Right forelimb (tissue), 1 donor: ENCODE measurements around the gene CCDC71L.

ENCODE experiments used
- DNase-seq: peaks from one replicate; pipeline ENCODE4 v3.0.0-alpha.2; 2018

Gene CCDC71L

DNA sequence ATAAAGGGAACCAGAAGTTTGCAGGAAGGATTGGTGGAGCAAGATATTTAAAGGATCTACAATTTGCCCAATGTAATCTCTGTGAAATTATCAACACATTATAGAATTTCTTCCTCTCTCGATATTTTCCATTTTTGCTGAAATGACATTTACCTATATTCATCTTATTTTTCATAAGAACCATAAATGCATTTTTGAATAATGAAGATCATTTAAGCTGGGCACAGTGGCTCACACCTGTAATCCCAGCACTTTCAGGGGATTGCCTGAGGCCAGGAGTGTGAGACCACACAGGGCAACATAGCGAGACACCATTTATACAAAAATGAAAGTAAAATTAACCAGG is 37.7 kb downstream of the CCDC71L start:
- no peak for DNase-seq

- DNase-seq: no peak
These were observed 38.2 kb downstream of the CCDC71L start for GRCh38 chr7:106622654-106623314.

DNA sequence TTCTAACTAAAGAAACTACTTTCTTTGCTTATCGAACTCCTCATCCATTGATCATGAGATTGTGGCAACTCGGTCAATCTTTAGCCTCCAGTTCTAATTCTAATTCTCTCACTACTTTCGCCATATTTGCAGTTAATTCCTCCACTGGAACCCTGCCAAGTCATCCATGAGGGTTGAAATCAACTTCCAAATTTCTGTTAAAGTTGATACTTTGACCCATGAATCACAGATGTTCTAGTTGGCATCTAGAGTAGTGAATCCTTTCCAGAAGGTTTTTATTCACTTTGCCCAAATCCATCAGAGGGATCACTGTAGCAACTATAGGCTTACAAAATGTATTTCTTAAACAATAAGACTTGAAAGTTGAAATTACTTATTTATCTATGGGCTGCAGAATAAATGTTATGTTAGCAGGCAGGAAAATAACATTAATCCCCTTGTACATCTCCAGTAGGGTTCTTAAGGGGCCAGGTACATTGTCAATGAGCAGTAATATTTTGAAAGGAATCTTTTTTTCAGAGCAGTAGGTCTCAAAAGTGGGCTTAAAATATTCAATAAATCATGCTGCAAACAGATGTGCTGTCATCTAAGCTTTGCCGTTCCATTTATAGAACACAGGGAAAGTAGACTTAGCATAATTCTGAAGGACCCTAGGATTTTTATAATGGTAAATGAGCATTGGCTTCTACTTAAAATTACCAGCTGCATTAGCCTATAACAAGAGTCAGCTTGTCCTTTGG is 39.4 kb downstream of the CCDC71L start:
- DNase-seq: no peak

- no peak for DNase-seq
These were observed 40.3 kb downstream of the CCDC71L start for GRCh38 chr7:106620676-106621075.

DNA sequence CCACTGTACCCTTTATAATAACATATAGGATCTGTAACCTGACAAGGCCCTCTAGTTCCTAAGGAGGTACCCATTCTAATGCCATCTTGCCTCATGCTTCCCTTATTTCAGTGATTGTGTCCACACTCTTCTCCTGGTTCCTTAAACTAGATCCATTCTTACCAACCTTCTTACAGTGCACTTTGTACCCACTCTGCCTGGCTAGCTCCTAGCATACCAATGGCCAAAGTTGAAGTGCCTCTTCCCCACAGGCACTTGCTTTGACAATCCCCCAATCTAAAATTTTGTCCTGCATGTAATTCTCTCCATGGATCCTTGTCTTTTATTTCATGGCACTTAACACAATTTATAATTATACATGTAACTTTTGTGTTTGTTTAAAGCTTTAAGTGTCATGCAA is 40.9 kb downstream of the CCDC71L start:
- DNase-seq: no peak

GRCh38 chr7:106619213-106619612 is 41.7 kb downstream of the CCDC71L start:
- no peak for DNase-seq

DNA sequence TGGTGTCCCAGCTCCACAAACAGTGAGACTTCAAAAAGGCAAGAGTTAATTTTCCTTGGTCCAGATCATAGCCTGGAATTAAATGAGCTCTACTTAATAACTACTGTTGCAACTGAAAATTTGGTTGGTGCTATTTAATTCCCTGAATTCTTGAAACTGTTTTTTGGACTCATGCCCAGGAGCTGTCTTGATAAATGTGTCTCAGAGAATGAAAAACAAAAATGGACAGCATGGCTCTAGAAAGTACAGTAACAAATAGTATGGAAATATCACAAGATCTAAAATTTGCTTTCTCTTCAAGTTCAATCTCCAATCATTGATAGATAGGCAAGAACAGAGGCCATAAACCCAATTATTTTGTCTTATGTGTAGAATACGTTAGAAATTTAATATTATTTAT is 42.5 kb downstream of the CCDC71L start:
- DNase-seq: no peak

DNA sequence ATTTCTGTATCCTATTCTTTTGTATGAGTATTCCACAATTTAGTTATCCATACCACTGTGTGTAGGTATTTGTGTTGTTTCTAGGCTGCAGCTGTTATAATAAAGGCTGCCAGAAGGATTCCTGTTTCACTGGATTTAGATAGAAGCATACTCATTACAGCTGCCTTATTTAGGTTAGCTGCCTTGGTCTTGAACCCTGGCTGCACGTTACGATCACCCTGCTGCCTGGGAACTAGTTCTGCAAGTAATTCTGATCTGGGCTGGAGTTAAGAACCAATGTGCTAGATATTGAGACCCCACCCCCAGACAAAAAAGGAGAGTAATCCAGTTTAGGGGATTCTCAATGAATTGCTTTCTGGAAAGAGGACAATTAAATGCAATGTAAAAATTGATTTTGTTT is 43.1 kb downstream of the CCDC71L start:
- DNase-seq: no peak

DNA sequence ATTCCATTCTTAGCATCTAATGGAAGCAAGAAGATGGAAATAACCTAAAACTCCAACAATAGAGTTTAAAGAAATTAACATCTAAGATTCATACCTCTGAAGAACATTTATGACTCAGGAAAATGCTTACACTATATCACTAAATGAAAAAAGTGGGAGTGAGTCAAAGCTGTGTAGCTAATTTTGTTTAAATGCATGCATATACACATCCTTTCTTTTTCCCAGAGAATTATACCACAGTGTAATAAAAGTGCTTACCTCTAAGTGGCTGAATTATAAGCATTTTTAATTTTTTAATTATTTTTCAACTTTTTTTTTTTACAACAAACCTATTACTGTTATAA is 44.3 kb downstream of the CCDC71L start:
- DNase-seq: no peak

DNA sequence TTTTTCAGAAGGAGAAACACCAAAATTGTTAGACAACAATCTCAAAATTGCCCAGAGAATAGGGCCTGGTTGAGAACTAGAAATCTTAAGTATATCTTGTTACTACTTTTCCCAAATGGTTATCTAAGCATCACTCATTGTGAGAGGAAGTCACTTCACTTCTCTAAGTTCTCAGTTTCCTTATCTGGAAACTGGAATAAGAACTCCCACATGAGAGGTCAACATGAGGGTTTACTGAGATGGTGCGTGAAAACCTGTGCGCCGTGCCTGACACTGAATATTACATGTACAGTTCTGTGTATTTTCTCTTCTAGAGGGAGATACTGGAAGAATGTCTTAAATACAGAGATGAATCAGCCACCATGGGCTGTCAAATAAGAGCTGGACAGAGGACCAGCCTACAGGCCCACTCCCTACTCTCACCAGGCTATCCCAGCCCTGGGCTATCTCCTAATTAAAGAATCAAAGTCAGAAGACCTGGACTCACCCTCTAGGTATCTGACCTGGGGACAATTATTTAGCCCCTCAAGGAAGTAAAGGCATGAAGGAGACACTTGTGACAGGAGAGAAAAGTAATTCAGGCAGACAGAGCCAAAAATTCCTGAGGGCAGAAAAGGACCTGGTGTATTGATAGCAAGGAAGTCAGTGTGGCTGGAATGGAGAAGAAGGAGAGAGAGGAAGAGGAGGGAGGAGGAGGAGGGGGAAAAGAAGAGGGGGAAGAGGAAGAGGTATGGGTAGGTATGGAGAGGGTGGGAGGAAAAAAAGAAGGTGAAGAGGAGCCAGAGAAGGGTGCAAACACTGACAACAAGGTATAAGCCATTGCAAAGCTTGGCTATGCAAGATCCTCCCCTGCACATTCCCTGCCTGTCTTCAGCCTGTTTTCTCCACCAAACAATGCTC is 44.9 kb downstream of the CCDC71L start:
- no peak for DNase-seq

DNA sequence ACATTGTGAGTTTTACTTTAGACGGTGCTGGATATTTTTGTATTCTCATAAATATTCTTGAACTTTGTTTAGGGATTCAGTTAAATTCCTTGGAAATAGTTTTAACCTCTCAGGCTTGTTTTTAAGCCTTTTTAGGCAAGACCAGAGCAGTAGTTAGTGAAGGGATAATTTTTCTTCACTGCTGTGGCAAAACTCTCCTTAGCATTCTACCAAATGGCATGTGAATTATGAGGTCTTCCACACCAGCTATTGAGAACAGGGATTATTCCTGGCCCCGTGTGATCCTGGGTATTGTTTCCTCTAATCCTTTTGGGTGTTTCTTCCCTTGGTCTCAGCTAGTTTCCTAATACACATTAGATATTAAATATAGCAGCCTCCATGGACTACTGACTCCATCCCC is 46.2 kb downstream of the CCDC71L start:
- no peak for DNase-seq

DNA sequence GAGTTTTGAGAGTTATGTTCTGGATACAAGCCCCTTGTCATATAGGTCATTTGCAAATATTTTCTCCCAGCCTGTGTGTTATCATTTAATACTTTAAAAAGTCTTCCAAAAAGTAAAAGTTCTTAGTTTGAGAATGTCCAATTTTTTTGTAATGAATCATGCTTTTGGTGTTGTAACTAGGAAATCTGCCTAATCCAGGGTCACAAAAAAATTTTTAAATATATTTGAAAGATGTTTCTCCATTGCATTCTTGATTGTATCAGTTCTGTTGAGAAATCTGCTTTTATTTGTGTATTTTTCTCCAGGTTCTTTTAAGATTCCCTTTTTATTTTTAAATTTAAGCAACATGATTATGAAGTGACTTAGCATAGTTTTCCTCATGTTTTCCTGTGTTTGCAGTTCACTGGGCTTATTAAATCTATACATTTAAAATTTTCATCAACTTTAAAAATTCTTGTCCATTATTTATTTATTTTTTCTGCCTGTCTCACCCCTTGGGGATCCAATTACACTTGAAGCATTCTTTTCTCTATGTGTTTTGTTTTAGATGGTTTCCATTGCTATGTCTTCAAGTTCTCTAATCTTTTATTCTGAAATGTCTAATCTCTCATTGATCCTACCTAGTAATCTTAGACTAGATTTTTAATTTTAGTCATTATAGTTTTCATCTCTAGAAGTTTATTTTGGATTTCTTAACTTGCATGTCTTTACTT is 47.0 kb downstream of the CCDC71L start:
- no peak for DNase-seq

- no peak for DNase-seq
These were observed 47.7 kb downstream of the CCDC71L start for GRCh38 chr7:106613279-106613678.

- DNase-seq: no peak
These were observed 48.5 kb downstream of the CCDC71L start for GRCh38 chr7:106612432-106612831.

DNA sequence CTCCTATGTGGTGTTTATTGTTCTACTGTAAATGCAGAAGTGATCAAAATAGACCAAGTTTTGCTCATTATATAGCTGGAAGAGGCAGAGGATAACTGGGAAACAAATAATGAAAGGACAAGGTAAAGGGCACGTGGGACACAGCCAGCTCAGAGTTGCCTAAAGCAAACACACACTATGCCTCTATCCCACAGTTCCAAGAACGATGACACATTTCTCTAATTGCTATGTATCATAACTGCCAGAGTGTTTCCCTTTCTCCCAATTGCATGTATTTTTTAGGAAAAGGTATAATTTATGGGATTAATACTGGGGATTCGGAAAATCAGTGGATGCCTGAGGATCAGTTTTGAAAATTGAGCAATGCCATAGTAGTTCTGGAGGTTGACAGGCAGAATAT is 49.0 kb downstream of the CCDC71L start:
- DNase-seq: no peak

DNA sequence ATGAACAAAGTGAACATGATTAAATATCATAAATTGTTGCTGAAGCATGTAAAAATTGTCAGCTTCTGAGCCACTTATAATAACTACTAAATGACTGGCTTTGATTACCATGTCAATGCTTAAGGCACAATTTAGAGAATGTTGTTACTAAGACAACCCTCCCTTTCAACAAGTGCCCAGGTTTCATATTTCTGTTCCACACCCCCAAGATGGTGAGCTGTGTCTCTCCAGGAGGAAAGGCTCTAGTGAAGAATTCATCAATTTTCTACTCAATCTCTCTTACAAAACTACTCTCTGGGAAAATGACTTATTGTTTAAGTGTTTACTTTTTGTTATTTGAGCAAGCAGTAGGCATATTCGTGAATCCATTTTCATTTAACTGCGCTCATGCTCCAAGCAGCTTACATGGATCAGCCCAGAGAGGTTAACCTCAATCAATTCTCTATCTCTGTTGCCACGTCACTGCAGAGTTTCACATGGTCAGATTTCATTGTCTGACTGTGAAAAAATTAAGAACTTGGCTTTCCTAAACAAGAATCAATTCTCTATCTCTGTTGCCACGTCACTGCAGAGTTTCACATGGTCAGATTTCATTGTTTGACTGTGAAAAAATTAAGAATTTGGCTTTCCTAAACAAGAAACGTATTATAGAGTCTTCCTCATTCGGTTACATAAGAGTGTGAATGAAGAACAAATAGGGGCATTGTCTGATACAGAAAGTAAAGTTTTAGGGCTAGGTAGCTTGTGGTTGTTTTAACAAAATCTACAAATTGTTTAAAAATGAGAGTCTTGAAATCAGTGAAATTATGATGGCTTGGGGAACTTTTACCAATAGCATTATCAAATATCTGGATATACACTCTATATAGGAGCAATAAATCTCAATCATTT is 49.7 kb downstream of the CCDC71L start:
- DNase-seq: no peak

DNA sequence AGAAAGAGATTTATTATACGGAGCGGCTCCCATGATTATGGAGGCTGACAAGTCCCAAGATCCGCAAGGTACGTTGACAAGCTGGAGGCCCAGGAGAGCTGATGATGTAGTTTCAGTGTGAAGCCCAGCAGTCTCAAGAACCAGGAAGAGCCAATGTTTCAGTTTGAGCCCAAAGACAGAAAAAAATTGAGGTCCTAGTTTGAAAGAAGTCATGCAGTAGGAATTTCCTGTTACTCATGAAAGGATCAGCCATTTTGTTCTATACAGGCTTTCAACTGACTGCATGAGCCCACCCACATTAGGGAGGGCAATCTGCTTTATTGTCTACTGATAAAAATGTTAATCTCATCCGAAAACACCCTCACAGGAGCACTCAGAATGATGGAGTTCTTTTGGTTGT is 51.5 kb downstream of the CCDC71L start:
- no peak for DNase-seq

DNA sequence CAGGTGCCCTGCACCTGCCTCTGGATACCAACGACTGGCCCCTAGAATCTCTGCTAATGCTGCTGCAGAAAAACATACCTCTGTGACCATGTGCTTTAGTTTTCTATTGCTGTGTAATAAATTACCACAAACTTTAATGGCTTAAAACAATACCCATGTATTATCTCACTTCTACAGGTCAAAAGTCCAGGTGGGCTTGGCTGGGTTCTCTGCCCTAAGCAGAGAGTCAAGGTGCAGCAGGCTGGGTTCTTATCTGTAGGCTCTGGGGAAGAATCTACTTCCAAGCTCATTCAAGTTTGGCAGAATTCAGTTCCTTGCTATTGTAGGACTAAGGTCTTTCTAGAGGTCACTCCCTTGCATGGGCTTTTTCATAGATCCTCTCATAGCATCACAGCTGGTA is 52.3 kb downstream of the CCDC71L start:
- DNase-seq: no peak
